ENCODE measurements around the gene CDC42EP3.

CDC42EP3 gene

DNA sequence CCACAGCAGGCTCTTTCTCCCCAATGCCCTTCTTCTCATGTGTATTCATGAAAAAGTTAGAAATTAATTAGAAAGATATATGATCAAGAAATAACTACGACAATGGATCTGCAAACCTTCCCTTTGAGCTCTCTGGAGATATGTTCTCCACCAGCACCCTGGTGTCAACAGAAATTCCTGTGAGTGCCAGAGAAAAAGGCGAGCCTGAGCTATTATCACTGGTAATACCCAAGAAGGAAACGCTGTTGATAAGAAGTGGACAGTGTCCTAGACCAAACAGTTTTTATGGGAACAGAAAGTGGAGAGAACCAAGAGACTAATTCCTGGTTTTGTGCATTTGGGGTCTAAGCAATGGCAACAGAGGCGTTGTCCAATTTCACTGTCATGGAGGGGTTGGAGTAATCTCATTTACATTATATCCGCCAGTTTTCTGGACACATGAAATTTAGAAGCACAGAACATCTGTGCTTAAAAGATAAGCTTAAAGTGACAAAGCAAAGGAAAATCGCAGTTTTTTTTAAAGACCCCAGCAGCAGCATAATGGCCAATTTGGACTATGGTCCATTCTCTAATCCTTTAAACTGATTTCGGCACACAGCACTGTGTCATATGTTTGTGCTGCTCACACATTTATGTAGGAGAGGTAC, 47.2 kb upstream of the CDC42EP3 start:
- Histone ChIP-seq H3K9me3 (ENCODE audit: insufficient read depth, low read length, severe bottlenecking) (no peaks in the 10 kb centered on the region), H3K9ac (ENCODE audit: low read depth, low read length) (no peak overlapping the region), H2AFZ (ENCODE audit: low read depth, low read length) (no peak overlapping the region), H3K4me1 (ENCODE audit: insufficient read depth, low read length) (no peaks in the 10 kb centered on the region), H3K36me3 (ENCODE audit: insufficient read depth, low read length) (no peaks in the 10 kb centered on the region), H4K20me1 (ENCODE audit: insufficient read depth, low read length) (no peaks in the 10 kb centered on the region), H3K4me2 (ENCODE audit: insufficient read depth, low read length) (no peak overlapping the region), H3K27me3 (ENCODE audit: insufficient read depth, low read length, poor library complexity) (peaks cover 3% of the 10 kb centered on the region), H3K27ac (ENCODE audit: low read length) (no peak overlapping the region), H3K79me2 (ENCODE audit: insufficient read depth, low read length) (no peaks in the 10 kb centered on the region), H3K4me3 (ENCODE audit: low read depth in 1 of 2, low read length in 2 of 2) (no peak overlapping the region)
- DNase-seq: no peak
- no peak for ATAC-seq (ENCODE audit: insufficient read depth, low read depth)
- TF ChIP-seq EZH2 (IDR thresholded peaks at IDR 0.05; ENCODE audit: borderline replicate concordance, low read depth, low read length, severe bottlenecking): no peak
- TF ChIP-seq, protein P1, sequence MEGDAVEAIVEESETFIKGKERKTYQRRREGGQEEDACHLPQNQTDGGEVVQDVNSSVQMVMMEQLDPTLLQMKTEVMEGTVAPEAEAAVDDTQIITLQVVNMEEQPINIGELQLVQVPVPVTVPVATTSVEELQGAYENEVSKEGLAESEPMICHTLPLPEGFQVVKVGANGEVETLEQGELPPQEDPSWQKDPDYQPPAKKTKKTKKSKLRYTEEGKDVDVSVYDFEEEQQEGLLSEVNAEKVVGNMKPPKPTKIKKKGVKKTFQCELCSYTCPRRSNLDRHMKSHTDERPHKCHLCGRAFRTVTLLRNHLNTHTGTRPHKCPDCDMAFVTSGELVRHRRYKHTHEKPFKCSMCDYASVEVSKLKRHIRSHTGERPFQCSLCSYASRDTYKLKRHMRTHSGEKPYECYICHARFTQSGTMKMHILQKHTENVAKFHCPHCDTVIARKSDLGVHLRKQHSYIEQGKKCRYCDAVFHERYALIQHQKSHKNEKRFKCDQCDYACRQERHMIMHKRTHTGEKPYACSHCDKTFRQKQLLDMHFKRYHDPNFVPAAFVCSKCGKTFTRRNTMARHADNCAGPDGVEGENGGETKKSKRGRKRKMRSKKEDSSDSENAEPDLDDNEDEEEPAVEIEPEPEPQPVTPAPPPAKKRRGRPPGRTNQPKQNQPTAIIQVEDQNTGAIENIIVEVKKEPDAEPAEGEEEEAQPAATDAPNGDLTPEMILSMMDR (IDR thresholded peaks at IDR 0.05; ENCODE audit: borderline replicate concordance, extremely low read depth, low read length, poor library complexity, severe bottlenecking): no peak

GRCh38 chr2:37713258-37713700, 41.8 kb upstream of the CDC42EP3 start:
- Histone ChIP-seq H2AFZ (ENCODE audit: low read depth, low read length) (no peak overlapping the region), H3K4me3 (ENCODE audit: low read depth in 1 of 2, low read length in 2 of 2) (no peak overlapping the region), H3K27me3 (ENCODE audit: insufficient read depth, low read length, poor library complexity) (peaks cover 6% of the 10 kb centered on the region), H3K79me2 (ENCODE audit: insufficient read depth, low read length) (no peaks in the 10 kb centered on the region), H3K36me3 (ENCODE audit: insufficient read depth, low read length) (no peaks in the 10 kb centered on the region), H4K20me1 (ENCODE audit: insufficient read depth, low read length) (no peaks in the 10 kb centered on the region), H3K4me2 (ENCODE audit: insufficient read depth, low read length) (no peak overlapping the region), H3K27ac (ENCODE audit: low read length) (no peak overlapping the region), H3K9me3 (ENCODE audit: insufficient read depth, low read length, severe bottlenecking) (no peaks in the 10 kb centered on the region), H3K4me1 (ENCODE audit: insufficient read depth, low read length) (no peaks in the 10 kb centered on the region), H3K9ac (ENCODE audit: low read depth, low read length) (no peak overlapping the region)
- no peak for ATAC-seq (ENCODE audit: insufficient read depth, low read depth)
- no peak for DNase-seq
- TF ChIP-seq, protein P1 (IDR thresholded peaks at IDR 0.05; ENCODE audit: borderline replicate concordance, extremely low read depth, low read length, poor library complexity, severe bottlenecking): no peak
- TF ChIP-seq EZH2 (IDR thresholded peaks at IDR 0.05; ENCODE audit: borderline replicate concordance, low read depth, low read length, severe bottlenecking): no peak

- H3K4me2 ChIP-seq (ENCODE audit: insufficient read depth, low read length): no peak overlapping the region
- no peak for ATAC-seq (ENCODE audit: insufficient read depth, low read depth)
- no peaks in the 10 kb centered on the region for H3K4me1 ChIP-seq (ENCODE audit: insufficient read depth, low read length)
- no peak overlapping the region for H3K27ac ChIP-seq (ENCODE audit: low read length)
- H3K9ac ChIP-seq (ENCODE audit: low read depth, low read length): no peak overlapping the region
- peaks cover 6% of the 10 kb centered on the region for H3K27me3 ChIP-seq (ENCODE audit: insufficient read depth, low read length, poor library complexity)
- no peaks in the 10 kb centered on the region for H3K79me2 ChIP-seq (ENCODE audit: insufficient read depth, low read length)
- no peak for DNase-seq
- no peaks in the 10 kb centered on the region for H4K20me1 ChIP-seq (ENCODE audit: insufficient read depth, low read length)
- H3K9me3 ChIP-seq (ENCODE audit: insufficient read depth, low read length, severe bottlenecking): no peaks in the 10 kb centered on the region
- H3K36me3 ChIP-seq (ENCODE audit: insufficient read depth, low read length): no peaks in the 10 kb centered on the region
- no peak overlapping the region for H3K4me3 ChIP-seq (ENCODE audit: low read depth in 1 of 2, low read length in 2 of 2)
- no peak overlapping the region for H2AFZ ChIP-seq (ENCODE audit: low read depth, low read length)
- TF ChIP-seq, protein P1 (IDR thresholded peaks at IDR 0.05; ENCODE audit: borderline replicate concordance, extremely low read depth, low read length, poor library complexity, severe bottlenecking): no peak
- TF ChIP-seq EZH2 (IDR thresholded peaks at IDR 0.05; ENCODE audit: borderline replicate concordance, low read depth, low read length, severe bottlenecking): no peak
Measured at GRCh38 chr2:37711831-37712230, 40.4 kb upstream of the CDC42EP3 start.

Measured in DND-41 (cell line).